HG03066 (cell line): ENCODE measurements around the gene PSMB4.
"Not testable (repeated sequence)": the region's sequence is repeated elsewhere in the genome, so short reads cannot be mapped to it uniquely, and the experiment has no call there.

ENCODE experiments used
- ATAC-seq: cut with Tn5 transposase; IDR thresholded peaks from one replicate; pipeline ENCODE4 v1.9.1; 2021; ENCODE audit warnings: low read depth; ENCODE audit not compliant: unreplicated experiment

The PSMB4 gene

DNA sequence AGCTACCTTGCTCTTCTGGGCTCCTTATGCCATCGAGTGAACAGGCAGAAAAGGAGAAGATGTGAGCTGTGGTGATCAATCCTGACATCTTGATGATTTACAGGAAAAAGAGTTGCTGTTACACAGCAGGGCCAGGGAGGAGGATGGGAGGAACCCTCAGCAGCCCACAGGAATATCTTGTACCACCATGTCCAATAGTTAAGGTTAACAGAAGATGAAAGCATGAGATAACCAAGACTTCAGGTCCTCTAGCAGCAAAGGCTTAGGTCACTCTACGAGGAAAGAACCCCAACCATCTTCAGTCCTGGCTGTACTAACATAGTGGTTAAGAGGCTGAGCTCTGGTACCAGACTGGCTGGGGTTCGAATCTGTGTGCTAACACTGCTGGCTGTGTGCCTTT lies 14.8 kb upstream of the PSMB4 start:
- ATAC-seq = no peak

DNA sequence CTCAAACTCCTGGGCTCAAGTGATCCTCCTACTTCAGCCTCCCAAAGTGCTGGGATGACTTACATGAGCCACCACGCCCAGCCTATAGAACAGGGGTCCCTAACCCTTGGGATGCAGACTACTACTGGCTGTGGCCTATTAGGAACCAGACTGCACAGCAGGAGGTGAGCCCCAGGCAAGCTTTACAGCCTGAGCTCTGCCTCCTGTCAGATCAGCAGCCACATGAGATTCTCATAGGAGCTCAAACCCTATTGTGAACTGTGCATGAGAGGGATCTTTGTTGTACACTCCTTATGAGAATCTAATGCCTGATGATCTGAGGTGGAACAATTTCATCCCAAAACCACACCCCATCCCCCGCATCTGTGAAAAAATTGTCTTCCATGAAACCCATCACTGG lies 13.4 kb upstream of the PSMB4 start:
- no peak for ATAC-seq

DNA sequence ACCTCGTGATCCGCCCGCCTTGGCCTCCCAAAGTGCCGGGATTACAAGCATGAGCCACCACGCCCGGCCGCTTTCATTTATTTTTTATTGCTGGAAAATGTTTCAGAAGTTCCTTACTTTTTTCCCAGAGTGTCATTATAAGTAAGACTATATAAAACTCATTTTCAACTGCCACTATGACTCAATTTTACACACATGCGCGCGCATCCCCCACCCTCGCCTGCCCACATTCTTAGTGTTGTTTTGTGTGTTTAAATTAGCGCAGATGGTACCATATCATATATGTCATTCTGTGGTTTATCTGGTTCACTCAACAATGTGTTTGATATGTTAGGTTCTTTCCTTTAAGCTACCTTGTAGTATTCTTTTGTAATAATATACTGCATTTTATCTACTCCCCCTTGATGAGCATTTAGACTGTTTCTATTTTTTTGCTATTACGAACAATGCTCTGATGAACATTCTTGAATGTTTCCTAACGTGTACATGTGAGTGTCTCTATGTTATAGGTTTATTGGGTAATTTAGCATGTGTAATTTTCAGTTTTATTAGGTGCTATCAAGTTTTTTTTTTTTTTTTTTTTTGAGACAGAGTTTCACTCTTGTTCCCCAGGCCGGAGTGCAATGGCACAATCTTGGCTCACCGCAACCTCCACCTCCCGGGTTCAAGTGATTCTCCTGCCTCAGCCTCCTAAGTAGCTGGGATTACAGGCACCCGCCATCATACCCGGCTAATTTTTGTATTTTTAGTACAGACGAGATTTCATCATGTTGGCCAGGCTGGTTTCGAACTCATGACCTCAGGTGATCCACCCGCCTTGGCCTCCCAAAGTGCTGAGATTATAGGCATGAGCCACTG lies 8.9 kb upstream of the PSMB4 start:
- ATAC-seq = not testable (repeated sequence)

DNA sequence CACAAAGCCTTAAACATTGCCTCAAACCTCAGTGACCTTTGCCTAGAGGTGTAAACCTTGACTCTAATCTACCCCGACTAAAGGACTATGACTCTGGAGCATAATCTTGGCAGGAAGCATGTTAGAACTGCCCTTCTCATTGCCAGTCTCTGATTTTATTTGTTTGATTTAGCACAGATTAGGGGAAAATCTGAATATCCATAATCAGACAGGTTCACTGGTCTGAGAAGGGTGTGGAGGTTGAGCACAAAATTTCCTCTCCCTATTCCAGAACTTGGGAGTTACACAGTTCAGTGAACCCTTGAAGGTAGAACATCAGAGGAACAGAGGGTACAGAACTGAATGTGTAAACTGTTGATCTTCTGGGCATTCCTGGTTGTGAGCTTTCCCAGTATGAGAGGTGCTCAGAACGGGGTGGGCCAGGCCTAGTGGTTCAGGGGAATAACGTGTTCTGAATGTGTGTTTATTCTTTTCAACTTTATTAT lies 8.3 kb upstream of the PSMB4 start:
- no peak for ATAC-seq

DNA sequence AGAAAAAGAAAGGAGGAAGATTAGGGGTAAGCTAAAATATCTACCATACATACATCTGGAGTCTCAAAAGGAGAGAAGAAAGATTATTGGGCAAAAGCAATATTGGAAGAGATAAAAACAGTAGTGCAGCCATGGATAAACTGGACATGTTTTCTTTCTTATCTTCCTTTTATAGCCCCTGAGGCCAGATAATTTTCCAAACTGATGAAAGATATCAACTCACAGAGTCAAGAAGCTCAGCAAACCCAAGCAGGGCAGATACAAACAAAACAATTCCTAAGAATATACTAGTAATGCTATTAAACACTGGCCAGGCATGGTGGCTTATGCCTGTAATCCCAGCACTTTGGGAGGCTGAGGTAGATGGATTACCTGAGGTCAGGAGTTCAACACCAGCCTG lies 5.8 kb upstream of the PSMB4 start:
- no peak for ATAC-seq

DNA sequence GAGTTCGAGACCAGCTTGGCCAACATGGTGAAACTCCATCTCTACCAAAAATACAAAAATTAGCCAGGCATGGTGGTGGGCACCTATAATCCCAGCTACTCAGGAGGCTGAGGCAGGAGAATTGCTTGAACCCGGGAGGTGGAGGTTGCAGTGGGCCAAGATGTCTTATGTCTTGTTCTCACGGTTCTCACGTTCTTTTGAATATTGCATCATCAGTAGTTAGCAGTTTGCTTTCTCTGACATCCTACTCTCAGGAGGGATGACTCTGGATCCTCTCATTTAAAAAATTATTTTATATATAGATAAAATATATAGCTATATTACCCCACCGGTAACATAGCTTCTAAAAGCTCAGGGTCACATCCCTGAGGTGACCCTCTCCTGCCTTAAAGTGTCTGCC lies 3.1 kb upstream of the PSMB4 start:
- ATAC-seq = not testable (repeated sequence)

DNA sequence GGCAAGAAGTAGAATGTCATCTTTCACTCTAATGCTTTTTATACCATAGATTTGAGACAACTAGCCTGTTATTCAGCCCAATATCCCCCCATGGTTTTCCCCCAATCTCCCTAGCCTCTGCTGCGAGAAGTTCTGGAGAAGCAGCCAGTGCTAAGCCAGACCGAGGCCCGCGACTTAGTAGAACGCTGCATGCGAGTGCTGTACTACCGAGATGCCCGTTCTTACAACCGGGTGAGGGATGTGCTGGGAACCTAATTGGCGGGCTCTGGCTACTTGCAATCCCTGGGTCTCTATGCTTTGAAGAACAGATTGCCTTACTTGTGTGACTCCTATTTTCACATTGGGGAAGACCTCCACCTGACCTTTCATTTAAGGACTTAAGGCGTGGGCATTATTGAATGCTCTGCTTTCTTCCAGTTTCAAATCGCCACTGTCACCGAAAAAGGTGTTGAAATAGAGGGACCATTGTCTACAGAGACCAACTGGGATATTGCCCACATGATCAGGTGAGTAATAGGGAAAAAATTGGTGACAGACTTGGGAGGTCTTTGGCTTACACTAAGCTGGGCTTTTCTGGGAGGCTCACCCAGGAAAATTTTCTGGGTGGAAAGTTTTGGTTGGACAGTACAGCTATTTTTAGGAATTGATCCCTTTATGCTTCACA lies 1.9 kb downstream of the PSMB4 start:
- ATAC-seq = no peak

DNA sequence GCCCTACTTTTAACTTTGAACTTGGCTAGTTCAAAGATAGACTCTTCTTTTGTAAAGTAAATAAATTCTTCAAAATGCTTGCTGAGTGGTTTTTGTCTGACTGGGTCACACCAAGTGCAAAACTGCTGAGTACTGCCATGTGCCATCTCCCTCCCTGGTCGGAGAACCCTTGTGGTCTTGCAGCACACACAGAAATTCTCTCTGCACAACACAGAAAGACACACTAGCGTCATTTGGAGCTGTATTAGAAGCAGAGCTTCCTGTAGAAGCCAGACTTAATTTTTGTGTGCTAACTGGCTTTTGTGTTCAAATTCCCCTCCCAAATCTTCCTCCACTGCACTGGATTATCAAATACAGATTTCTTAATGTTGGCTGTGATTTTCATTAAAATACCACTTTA lies 2.5 kb downstream of the PSMB4 start:
- ATAC-seq = no peak

DNA sequence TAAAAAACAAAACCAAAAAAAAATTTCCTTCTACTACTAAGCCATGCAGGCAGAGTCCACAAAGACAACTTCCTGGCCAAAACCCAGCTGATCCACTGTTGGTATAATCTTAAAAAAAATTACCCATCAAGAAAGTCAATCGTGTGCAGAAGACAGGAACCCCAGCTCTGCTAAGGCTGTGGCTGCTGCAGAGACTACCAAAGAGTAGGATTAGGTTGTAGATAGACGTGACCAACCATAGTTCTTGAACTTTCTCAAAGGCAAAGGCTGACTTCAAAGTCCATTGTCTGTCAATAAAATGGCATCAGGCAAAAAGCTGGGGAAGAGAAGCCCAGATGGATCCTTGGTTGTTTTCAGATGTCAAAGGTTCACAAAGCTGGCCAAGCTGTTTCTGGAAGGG lies 3.4 kb downstream of the PSMB4 start:
- ATAC-seq = no peak

DNA sequence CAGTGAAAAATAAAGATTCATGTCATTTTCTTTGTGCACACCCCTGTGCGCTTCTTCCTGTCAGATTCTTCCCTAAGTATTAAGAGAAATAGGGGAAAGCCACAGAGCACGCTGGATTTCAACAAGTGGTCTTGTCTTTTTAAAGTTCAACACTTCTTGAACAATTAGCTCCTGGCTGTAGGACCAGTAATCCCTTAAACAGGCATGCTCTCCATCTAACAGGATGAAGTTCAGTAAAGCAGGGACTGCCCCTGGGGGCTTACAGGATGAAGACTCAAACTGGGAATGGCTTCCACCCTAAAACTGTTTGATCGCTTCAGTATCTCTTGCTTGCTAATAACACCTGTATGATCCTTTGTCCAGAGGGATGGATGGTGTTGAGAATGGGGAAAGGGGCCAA lies 4.2 kb downstream of the PSMB4 start:
- ATAC-seq = no peak

DNA sequence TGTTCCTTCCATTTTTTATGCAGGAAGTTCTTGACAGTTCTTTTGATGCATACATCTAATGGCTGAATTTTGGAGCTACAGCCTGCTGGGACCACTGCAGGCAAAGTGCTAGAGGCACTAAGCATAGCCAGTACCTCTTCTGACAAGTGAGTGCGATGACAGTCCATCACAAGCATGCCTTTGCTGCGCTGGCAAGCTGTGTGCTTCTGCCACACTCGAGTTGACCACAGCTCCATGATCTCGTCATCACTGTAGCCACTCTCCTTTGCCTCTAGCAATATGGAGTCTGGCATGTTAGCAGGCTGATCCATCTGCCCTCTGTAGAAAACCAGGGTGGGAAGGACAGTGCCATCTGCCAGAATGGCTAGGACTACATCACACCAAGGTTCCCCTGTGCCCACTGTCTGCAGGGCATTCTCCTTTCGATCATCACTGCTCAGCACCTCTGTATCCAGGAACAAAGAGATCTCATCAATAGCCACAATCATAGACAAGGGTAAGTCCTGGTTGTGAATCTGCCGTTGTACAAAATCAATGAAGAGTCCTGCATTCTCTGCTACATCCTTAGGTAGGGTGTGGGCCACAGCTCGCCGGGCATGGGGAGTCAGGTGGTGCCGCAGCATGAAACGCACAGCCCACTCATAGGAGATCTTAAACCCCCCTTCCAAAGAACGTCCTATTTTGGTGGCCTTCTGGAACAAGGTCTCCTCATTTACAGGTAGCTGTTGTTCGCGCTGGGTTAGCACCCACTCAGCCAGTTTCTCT lies 6.0 kb downstream of the PSMB4 start:
- no peak for ATAC-seq

DNA sequence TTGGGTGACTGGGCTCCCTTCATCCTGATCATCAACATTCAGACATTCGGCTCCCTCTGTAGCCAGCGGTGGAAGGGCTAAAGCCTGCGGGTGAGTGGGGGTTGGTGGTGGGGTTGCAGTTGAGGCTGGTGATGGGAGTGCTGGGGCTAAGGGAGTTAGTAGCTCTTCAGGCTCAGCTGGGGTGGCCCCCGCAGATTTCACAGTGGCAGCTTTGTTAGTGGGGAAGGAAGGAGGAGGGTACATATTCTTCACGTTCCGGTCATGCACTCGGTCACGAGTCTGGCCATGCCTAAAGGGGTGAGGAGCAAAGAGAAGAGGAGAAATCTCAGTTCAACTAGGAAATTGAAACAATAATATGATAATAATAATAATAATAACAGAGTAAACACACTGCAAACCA lies 6.8 kb downstream of the PSMB4 start:
- no peak for ATAC-seq

DNA sequence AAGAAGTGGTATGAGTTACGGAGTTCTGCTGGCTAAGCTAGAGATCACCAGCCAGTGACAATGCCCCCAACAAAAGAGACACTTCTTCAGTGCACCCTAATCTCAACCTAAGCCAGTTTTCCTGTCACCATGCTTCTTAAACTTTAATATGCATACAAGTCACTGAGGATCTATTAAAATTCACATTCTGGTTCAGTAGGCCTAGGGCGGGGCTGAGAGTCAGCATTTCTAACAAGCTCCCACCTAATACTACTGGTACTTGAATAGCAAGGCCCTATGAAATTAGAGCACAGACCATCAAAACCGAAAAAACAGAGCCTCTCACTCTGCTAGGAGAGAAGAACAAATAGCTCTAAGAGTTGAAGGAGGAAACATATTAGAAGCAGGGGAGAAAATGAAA lies 7.9 kb downstream of the PSMB4 start:
- no peak for ATAC-seq

DNA sequence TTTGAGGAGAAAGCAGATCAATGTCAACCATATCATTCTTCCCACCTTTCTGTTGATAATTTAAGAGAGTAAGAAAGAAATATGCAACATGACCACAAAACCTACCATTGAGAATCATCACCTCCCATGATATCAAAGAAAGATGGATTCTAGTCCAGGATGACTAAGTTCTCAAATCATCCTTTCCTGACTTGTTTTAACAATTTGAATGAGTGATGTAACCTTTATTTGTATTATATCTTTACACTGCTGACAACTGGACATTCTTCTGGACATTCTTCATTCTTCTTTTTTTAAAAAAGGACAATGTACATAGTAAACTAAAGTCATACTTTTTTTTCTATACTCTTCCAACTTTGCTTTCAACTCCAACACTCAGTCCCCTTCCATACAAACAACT lies 9.5 kb downstream of the PSMB4 start:
- no peak for ATAC-seq

DNA sequence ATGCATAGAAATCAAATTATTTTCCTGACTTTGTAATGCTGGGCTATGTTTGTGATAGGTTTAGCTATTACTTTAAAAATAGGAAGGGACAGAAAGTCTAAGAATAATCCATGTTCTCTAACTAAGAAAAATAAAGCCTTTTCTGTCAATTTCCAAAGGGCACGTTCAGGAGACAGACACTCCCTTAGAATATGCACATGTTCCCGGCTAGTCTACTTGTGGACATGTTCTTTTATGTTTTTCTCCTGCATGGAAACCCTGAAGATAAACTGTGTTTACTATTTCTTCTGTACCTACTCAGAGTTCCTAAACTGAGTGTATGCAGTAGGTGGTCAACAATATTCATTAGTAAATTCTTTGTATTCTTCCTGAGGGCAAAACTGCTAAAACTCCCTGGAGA lies 12.5 kb downstream of the PSMB4 start:
- ATAC-seq = no peak

DNA sequence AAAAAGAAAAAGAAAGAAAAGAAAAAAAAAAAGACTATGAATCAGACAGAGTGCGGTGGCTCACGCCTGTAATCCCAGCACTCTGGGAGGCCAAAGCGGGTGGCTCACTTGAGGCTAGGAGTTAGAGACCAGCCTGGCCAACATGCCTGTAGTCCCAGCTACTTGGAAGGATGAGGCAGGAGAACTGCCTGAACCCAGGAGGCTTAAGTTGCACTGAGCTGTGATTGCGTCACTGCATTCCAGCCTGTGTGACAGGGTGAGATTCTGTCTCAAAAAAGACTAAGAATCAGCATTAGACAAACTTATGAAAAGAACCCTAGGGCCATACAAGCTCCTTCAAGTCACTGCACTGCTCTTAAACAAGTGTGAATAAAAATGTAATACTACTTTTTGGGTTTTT lies 16.9 kb downstream of the PSMB4 start:
- no peak for ATAC-seq

DNA sequence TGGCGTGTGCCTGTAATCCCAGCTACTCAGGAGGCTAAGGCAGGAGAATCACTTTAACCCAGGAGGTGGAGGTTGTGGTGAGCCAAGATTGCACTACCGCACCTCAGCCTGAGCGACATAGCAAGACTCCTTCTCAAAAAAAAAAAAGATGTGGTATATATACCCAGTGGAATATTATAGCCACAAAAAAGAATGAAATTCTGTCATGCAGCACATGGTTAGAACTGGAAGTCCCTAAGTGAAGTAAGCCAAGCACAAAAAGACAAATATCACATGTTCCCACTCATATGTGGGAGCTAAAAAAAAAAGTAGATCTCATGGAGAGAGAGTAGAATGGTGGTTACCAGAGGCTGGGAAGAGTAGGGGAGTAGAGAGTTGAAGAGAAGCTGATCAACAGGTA lies 18.7 kb downstream of the PSMB4 start:
- ATAC-seq = no peak

DNA sequence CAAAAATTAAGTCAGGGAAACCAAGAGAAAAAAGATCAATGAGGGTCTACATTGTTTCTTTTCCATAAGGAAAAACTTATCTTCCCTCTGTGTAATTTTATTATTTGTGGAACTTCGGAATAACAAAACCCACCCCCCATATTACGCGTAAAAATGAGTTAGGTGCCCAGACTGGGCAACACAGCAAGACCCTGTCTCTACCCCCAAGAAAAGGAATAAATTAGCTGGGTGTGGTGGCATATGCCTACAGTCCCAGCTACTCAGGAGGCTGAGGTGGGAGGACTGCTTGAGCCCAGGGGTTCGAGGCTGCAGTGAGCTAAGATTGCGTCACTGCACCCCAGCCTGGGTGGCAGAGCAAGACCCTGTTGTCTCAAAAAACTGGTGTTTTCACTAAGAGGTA lies 20.4 kb downstream of the PSMB4 start:
- no peak for ATAC-seq

DNA sequence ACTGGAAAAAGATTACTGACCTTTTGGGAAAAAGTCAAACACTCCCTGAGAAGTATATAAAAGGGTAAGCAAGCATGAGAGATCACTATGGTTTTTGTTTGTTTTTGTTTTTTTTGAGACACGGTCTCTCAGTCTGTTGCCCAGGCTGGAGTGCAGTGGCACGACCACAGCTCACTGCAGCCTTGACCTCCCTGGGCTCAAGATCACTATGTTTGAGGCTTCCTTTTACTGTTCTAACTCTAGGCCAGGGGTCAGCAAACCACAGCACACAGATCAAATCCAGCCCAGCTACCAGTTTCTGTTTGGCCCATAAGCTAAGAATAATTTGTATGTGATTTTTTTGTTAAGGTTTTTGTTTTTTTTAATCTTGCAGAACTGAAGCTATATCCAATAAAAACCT lies 25.7 kb downstream of the PSMB4 start:
- no peak for ATAC-seq

DNA sequence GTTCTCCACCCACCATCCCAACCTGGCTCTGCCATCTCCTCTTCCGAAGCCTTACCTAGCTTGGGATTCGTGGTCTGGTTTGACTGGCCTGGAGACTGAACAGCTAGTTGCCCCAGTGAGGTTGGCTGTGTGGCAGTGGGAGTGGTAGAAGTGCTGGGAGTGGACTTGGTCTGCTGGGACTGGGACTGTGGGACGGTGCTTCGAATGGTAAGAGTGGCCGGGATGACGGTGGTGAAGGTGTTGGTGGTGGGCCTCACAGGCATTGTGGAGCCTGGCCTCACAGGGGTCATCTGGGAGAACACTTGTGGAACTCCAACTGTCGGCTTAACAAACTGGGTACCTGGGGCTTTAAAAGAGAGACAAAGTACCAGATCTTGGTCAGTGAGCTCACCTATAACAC lies 28.7 kb downstream of the PSMB4 start:
- ATAC-seq = no peak

DNA sequence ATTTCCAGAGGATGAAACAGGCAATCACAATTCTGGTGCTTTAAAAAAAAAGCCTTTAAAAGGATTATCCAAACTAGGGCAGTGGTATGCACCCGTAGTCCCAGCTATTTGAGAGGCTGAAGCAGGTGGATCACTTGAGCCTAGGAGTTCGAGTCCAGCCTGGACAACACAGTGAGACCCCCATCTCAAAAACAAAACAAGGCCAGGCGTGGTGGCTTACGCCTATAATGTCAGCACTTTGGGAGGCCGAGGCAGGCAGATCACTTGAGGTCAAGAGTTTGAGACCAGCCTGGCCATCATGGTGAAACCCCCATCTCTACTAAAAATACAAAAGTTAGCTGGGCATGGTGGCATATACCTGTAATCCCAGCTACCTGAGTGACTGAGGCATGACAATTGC lies 34.5 kb downstream of the PSMB4 start:
- ATAC-seq = not testable (repeated sequence)
